Stimulated activated CD8-positive, alpha-beta memory T cell treated with anti-CD3 and anti-CD28 coated beads, Interleukin-7, amount 100 ng/mL, for 4 hours (primary cell): ENCODE results near the gene KCNQ1.

Source experiments
- DNase-seq, 2 donors: peaks; one replicate each; pipeline ENCODE4 v3.0.0-alpha.2; 2020; ENCODE audit warnings: low read depth in 2 of 2

The KCNQ1 gene

DNA sequence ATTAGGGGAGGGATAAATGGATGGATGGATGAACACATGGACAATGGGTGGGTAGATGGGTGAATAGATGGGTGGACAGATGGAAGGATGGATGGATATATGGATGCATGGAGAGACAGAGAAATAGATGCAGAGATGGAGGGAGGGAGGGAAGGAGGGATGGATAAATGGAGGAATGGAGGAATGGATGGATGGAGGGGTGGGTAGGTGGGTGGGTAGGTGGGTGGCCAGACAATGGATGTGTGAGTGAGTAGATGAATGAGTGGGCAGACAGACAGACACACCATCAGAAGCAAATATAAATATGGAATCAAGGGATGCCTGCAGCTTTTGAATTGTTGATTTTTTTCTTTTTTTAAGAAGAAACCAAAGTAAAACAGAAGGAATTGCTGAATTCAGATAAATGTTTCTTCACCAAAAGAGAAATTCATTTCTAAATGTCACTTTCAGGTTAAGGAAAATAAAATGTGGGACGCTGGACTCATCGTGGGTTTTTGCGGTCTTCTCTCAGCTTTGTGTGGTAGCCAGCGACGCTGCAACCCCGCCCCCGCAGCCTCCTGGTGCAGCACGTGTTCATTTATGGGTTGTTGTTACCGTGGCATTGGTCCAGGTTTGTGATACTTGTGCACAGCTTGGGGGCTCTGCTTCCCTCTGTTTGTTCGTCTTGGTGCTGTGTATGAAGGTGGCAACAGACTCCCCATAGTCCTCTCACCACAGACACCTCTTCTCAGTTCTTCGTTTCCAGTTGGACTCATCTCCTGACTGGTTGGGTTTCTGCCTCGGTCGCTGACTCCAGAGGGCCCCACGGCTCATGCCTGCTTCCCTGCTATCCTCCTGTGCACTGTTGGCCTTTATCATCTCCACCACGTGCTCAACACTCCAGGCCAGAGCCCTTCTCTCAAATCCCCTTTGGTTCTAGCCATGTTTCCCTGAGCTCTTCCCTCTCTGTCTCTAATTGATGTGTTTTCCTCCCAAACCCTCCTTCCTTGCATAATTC lies 364.3 kb downstream of the KCNQ1 start:
- no peak for DNase-seq

DNA sequence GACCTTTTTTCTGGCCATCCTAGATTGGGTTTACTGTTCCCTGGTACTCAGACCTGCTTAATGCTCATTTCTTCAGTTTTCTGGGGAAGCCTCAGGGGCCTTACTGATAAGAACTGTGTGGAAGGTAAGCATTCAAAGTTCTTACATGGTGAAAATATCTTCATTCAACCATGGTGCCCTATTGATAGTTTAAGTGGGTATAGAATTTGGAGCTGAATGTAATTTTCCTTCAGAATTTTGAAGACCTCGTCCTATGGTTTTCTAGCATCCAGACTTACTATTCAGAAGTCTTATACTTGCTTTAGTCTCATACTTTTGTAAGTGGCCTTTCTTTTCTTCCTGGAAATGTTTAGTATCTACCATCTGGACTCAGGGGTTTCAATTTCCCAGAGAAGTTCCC lies 365.0 kb downstream of the KCNQ1 start:
- DNase-seq, result no peak

GRCh38 chr11:2810411-2811205 lies 365.8 kb downstream of the KCNQ1 start:
- no peak for DNase-seq

DNA sequence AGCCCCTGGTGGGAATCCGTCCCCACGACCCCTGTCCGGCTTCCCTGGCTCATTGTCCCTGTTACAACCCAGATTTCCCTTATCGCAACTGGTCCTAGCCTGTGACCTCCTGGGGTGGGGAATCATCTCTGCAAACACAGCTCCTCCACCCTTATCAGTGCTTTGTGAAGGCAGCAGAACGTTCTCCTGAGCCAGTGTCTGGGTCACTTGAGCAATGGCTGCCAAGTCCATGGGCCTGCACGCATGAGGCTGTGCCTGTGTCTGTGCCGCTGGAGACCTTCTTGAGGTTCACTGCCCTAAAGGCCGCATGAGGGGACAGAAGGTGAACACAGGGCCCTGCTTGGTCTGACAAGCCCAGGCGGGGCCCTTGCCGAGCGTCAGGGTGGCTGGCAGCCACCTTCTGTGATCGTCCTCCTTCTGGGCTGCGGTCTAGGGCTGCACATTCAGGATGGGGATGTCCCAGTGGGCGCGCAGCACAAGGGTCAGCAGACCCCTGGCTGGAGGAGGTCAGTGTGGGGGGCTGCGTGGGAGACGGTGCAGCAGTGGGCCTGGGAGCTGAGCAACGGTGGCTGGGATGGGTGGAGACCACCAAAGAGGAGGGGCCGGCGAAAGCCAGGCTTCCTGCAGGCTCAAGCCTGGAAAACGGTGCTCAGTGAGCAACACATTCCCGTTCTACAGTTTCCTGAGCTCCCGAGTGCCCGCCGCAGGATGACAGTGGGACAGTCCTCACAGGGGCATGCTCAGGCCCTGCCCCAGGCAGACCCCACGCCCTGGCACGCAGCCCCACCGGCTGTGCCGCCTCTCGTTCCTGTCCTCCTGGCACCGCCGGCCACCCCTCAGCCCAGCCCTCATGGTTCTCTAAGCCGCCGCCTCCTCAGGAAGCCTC lies 366.6 kb downstream of the KCNQ1 start:
- DNase-seq, result no peak

GRCh38 chr11:2812371-2812991 lies 367.7 kb downstream of the KCNQ1 start:
- no peak for DNase-seq

- DNase-seq, result no peak
Observed at GRCh38 chr11:2813141-2813908, 368.5 kb downstream of the KCNQ1 start.

DNA sequence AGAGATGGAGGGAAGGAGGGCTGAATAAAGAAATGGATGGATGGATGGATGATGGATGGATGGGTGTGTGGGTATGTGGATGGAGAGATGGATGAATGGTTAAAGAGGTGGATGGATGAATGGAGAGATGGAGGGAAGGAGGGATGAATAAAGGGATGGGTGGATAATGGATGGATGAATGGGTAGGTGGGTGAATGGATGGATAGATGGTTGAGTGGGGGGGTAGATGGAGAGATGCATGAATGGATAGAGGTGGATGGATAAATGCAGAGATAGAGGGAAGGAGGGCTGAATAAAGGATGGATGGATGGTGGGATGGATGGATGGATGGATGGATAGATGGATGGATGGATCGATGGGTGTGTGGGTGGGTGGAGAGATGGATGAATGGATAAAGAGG lies 369.2 kb downstream of the KCNQ1 start:
- no peak for DNase-seq

GRCh38 chr11:2814751-2815150 lies 369.9 kb downstream of the KCNQ1 start:
- no peak for DNase-seq

DNA sequence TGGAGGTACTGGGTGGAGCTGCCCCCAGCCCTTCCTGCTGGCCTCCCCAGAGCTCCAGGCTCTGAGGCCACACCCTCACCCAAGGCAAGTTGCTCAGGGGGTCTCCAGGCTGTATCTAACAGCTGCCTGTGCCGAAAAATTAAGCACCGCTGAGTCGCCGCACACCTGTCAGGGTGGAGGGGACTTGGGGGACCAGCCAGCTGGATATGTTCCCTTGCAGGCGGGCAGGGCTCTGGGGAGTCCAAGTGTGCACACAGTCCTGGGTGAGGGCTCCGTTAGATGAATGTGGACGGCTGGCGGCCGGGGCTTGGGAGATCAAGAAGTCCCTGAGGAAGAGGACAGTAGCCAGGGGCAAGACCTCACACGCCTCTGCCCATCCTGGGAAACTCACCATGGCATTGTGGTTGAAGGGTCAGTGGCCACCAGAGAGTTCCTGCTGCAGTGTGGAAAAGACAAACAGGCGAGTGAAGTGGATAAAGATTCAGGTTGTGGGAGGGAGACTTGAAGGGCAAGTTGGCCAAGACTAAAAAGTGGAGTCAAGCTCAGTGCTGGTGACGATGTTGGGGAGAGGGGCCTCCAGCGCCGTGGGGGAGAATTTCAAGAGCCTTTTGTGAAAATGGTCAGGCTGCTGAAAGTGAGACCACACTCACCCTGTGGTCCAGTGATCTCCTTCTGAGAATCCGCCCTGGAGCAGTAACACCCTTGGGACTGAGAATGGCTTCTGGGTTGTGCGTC lies 371.1 kb downstream of the KCNQ1 start:
- no peak for DNase-seq

DNA sequence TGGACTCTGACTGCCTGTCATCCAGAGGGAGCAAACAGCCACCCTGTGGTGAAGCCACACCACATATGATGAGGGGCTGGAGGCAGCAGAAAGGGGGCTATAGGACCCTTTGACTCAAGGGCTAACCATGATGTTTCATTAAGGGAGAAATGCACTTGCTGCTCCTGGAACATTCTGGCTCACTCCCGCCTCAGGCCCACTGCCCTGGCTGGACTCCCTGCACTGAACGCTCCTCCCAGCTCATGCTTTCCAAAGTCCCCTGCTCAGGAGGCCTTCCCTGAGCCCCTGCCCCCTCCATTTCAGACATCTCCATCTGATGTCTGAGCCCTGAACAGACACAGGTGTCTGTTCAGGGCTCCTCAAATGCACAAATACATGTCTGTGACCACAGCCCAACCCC lies 371.7 kb downstream of the KCNQ1 start:
- no peak for DNase-seq

- DNase-seq, result no peak
Observed at GRCh38 chr11:2816941-2817421, 372.2 kb downstream of the KCNQ1 start.

DNA sequence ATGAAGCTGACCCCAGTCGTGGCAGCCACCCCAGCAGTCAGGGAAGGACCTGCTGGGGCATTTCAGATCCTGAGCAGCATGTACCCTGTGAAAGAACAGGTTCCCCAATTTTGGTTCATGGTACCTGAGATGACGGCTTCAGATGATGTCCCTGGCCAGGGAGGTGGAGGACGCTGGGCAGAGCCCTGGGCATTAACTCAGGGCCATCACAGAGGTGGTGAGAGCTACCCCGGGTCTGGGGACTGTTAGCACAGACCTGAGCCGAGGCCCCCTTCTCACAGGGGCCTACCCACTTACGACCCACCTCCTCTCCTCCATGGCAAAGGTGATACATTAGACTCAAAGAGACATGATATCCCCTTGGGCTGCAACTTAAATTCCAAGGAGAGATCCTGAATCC lies 372.6 kb downstream of the KCNQ1 start:
- DNase-seq, result no peak

- DNase-seq, result no peak
Observed at GRCh38 chr11:2818021-2818420, 373.2 kb downstream of the KCNQ1 start.

GRCh38 chr11:2818503-2818902 lies 373.7 kb downstream of the KCNQ1 start:
- DNase-seq, result no peak

DNA sequence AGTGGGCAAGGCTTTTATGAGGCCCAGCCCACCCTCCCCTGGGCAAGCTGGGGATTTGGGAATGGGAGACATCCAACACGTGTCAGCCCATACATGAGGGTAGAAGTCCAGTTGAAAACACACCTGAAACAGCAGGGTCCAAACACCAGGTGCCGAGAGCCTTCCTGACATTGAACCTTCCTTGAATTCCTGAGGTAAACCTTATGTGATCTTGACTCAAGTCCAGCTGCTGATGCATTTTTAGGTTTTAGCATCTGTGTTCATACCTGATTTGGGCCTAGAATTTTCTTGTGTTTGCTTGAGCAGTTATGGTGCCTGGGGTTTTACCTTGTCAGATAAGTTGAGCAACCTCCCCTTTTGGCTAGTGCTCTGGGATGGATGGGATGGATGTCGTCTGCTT lies 374.5 kb downstream of the KCNQ1 start:
- no peak for DNase-seq

DNA sequence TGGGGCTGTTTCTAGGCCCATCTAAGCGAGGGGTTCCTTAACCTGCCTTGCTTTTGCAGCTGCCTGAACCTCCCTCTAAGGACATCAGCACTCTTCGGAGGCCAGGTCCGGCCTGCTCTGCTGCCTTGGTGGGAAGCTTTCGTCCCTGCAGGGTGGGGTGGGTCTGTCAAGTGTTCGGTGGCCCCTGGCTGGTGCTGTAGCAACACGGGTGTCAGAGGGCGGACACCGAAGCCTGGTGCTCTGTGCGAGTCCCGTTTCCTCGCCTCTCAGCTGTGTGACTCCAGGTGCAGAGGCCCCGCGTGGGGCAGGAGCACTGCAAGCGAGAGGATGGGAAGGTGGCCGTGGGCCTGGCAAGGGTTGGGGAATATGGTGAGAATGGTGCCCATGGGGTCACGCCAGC lies 376.2 kb downstream of the KCNQ1 start:
- no peak for DNase-seq

- DNase-seq, result no peak
Observed at GRCh38 chr11:2821891-2822290, 377.1 kb downstream of the KCNQ1 start.

- no peak for DNase-seq
Observed at GRCh38 chr11:2824851-2825250, 380.0 kb downstream of the KCNQ1 start.

- no peak for DNase-seq
Observed at GRCh38 chr11:2825261-2825888, 380.6 kb downstream of the KCNQ1 start.
